Uterus (tissue), 2 donors: ENCODE measurements around the gene MRTFB.

ENCODE experiments used
- CTCF ChIP-seq, 4 experiments: fragments of 200-600 bp in 2 of 4; fragments of 450-650 bp in 2 of 4; sonication (generic) in 2 of 4; IDR thresholded peaks; one replicate each; pipeline ENCODE4 v1.5.1; 2016 to 2019; ENCODE audit warnings: antibody characterized with exemption in 4 of 4, mild to moderate bottlenecking in 2 of 4, moderate library complexity in 1 of 4
- POLR2A ChIP-seq, 2 donors: fragments of 450-650 bp; IDR thresholded peaks; one replicate each; pipeline ENCODE4 v1.6.1; 2016; ENCODE audit warnings: antibody characterized with exemption in 2 of 2, mild to moderate bottlenecking in 1 of 2, moderate library complexity in 1 of 2

GRCh38 chr16:14035092-14035491, 36.0 kb upstream of the MRTFB start:
- TF ChIP-seq CTCF (IDR thresholded peaks at IDR 0.05) (no peak), POLR2A (IDR thresholded peaks at IDR 0.05) (no peak)
